Lung microvascular endothelial cell (primary cell): ENCODE results near the gene PPP3R1. TPM values are rescaled to one million over a fixed set of nuclear protein-coding genes. Genes with fewer than 3 reads are reported as not detected.

Source experiments
- DNase-seq, 2 donors: peaks; one replicate each; pipeline versions ENCODE4 v3.0.0 to v3.0.0-alpha.2; 2010; ENCODE audit warnings: low read depth in 2 of 2
- total RNA-seq: library from RNA; depleted of rRNA; stranded (reverse); fragments of >200 nt; gene quantifications from 2 replicates; pipeline ENCODE4 v1.2.1, GENCODE V29; 2014

PPP3R1 gene
- total RNA-seq, 1 donor from 2014 or later = 18.3 TPM

- no peak for DNase-seq
These were observed 6.5 kb upstream of the PPP3R1 start for GRCh38 chr2:68258851-68259250.

GRCh38 chr2:68256093-68256450 lies 3.7 kb upstream of the PPP3R1 start:
- DNase-seq = peak in 1 of 2 donors; percentile 73

GRCh38 chr2:68253219-68254068 lies 1.1 kb upstream of the PPP3R1 start:
- DNase-seq = peak; percentile 43 to 47

- DNase-seq = peak; percentile 30 to 44
These were observed 405 bp downstream of the PPP3R1 start for GRCh38 chr2:68251855-68252399.

- DNase-seq = peak; percentile 82 to 86
These were observed 1.0 kb downstream of the PPP3R1 start for GRCh38 chr2:68251187-68251854.

- peak in 1 of 2 donors; percentile 9 for DNase-seq
These were observed 1.6 kb downstream of the PPP3R1 start for GRCh38 chr2:68250652-68251186.

- DNase-seq = no peak
These were observed 2.1 kb downstream of the PPP3R1 start for GRCh38 chr2:68250196-68250595.

- DNase-seq = no peak
These were observed 3.5 kb downstream of the PPP3R1 start for GRCh38 chr2:68248806-68249205.

GRCh38 chr2:68248361-68248760 lies 4.0 kb downstream of the PPP3R1 start:
- DNase-seq = no peak

- DNase-seq = no peak
These were observed 5.9 kb downstream of the PPP3R1 start for GRCh38 chr2:68246396-68246795.

GRCh38 chr2:68245672-68246071 lies 6.7 kb downstream of the PPP3R1 start:
- DNase-seq = no peak

- no peak for DNase-seq
These were observed 7.3 kb downstream of the PPP3R1 start for GRCh38 chr2:68245066-68245465.

- peak in 1 of 2 donors; percentile 12 for DNase-seq
These were observed 7.9 kb downstream of the PPP3R1 start for GRCh38 chr2:68244456-68244855.

GRCh38 chr2:68241732-68242131 lies 10.6 kb downstream of the PPP3R1 start:
- DNase-seq = no peak

- no peak for DNase-seq
These were observed 11.9 kb downstream of the PPP3R1 start for GRCh38 chr2:68240446-68240845.

GRCh38 chr2:68238955-68239822 lies 13.1 kb downstream of the PPP3R1 start:
- DNase-seq = peak; percentile 47 to 65

GRCh38 chr2:68237976-68238580 lies 14.3 kb downstream of the PPP3R1 start:
- DNase-seq = peak in 1 of 2 donors; percentile 12

- peak in 1 of 2 donors; percentile 48 for DNase-seq
These were observed 14.9 kb downstream of the PPP3R1 start for GRCh38 chr2:68237404-68237803.

GRCh38 chr2:68236876-68237275 lies 15.5 kb downstream of the PPP3R1 start:
- no peak for DNase-seq

- DNase-seq = no peak
These were observed 16.1 kb downstream of the PPP3R1 start for GRCh38 chr2:68236103-68236734.
